HCT116 (cell line): ENCODE measurements around the gene SCTR. TPM values are rescaled to one million over a fixed set of nuclear protein-coding genes. Genes with fewer than 3 reads are reported as not detected.

Experiments used
- ATAC-seq: fragments of 200-7000 bp; cut with Tn5 transposase; 2 replicates; pipeline ENCODE4 v1.9.1; 2020; ENCODE audit warnings: mild to moderate bottlenecking, moderate library complexity
- BruUV-seq: library from RNA; stranded (reverse); fragments of 400-500 nt; replicated peaks from 2 replicates; lab custom pipeline; 2021; lab: Mats Ljungman, UMichigan
- CTCF ChIA-PET: fragments of 300-600 bp; sonication (Branson Sonifier 250); formaldehyde crosslinking; loops from one replicate; lab custom pipeline; 2021; ENCODE audit warnings: antibody characterized with exemption; lab: Charles Lee
- POLR2A ChIA-PET: fragments of 300-600, 350-600 bp; sonication (Branson Sonifier 250); formaldehyde crosslinking; loops from one replicate; lab custom pipeline; 2021; ENCODE audit warnings: antibody characterized with exemption; lab: Charles Lee
- RAD21 ChIA-PET, 2 experiments: fragments of 300-600 bp; sonication (Branson Sonifier 250); formaldehyde crosslinking; loops; one replicate each; lab custom pipeline; 2023; ENCODE audit warnings: low total read pairs in 2 of 2; ENCODE audit not compliant: uncharacterized antibody in 2 of 2, unreplicated experiment in 2 of 2, low non-redundant PET in 1 of 2; lab: Charles Lee
- DNase-seq: peaks from one replicate; pipeline ENCODE4 v3.0.0-alpha.2; 2010; ENCODE audit warnings: low read depth, low spot score
- H2AFZ ChIP-seq: fragments of 200-600 bp; shearing (Covaris generic), sonication (generic); 2 replicates; pipeline ENCODE4 v1.6.1; 2017; ENCODE audit warnings: low read depth, mixed run types, mixed read lengths, antibody characterized with exemption, low read length; ENCODE audit not compliant: poor library complexity, severe bottlenecking
- H3K27ac ChIP-seq: 2 replicates; pipeline ENCODE4 v1.5.1; 2012; ENCODE audit warnings: low read depth, low read length
- H3K27me3 ChIP-seq: fragments of 200-600 bp; sonication (generic); 2 replicates; pipeline ENCODE4 v1.6.1; 2016; ENCODE audit warnings: mixed run types, low read length, mixed read lengths; ENCODE audit not compliant: insufficient read depth
- H3K36me3 ChIP-seq, 2 experiments: fragments of 200-500 bp in 1 of 2; fragments of 200-600 bp in 1 of 2; sonication (Bioruptor generic) in 1 of 2; sonication (generic) in 1 of 2; 2 replicates each; pipeline versions ENCODE4 v1.5.1 to v1.6.1; 2014 to 2016; ENCODE audit warnings: low read length in 2 of 2, inconsistent platforms in 1 of 2, mixed read lengths in 1 of 2, mixed run types in 1 of 2; ENCODE audit not compliant: insufficient read depth in 2 of 2, control insufficient read depth in 1 of 2
- H3K4me1 ChIP-seq, 2 experiments: fragments of 200-600 bp in 1 of 2; sonication (generic) in 1 of 2; 2 replicates each; pipeline versions ENCODE4 v1.5.1 to v1.6.1; 2012 to 2017; ENCODE audit warnings: low read length in 2 of 2, inconsistent platforms in 1 of 2, mild to moderate bottlenecking in 1 of 2, mixed read lengths in 1 of 2, mixed run types in 1 of 2, moderate library complexity in 1 of 2; ENCODE audit not compliant: insufficient read depth in 2 of 2, control insufficient read depth in 1 of 2
- H3K4me2 ChIP-seq: fragments of 200-600 bp; sonication (generic); 2 replicates; pipeline ENCODE4 v1.6.1; 2017; ENCODE audit warnings: mixed run types, low read length, mixed read lengths
- H3K4me3 ChIP-seq, 2 experiments: fragments of 200-600 bp in 1 of 2; sonication (generic) in 1 of 2; replicated peaks in 1 of 2; 2 replicates each; pipeline ENCODE4 v1.5.1; 2011 to 2016; ENCODE audit warnings: low read length in 2 of 2, control low read depth in 1 of 2, low read depth in 1 of 2, mild to moderate bottlenecking in 1 of 2, mixed read lengths in 1 of 2, mixed run types in 1 of 2
- H3K79me2 ChIP-seq: fragments of 200-600 bp; sonication (generic); 2 replicates; pipeline ENCODE4 v1.6.1; 2017; ENCODE audit warnings: mild to moderate bottlenecking, mixed run types, low read length, moderate library complexity, mixed read lengths; ENCODE audit not compliant: insufficient read depth
- H3K9ac ChIP-seq: fragments of 200-600 bp; sonication (generic); 2 replicates; pipeline ENCODE4 v1.6.1; 2016; ENCODE audit warnings: low read length, mixed read lengths
- H3K9me2 ChIP-seq: fragments of 200-600 bp; sonication (generic), shearing (Covaris generic); 2 replicates; pipeline ENCODE4 v1.6.1; 2017; ENCODE audit warnings: mixed run types, mild to moderate bottlenecking, moderate library complexity; ENCODE audit not compliant: insufficient read depth
- H3K9me3 ChIP-seq, 2 experiments: fragments of 200-500 bp in 1 of 2; fragments of 200-600 bp in 1 of 2; sonication (Bioruptor generic) in 1 of 2; sonication (generic) in 1 of 2; 2 replicates each; pipeline ENCODE4 v1.6.1; 2014 to 2017; ENCODE audit warnings: low read length in 2 of 2, mixed read lengths in 2 of 2, inconsistent platforms in 1 of 2, low read depth in 1 of 2, mild to moderate bottlenecking in 1 of 2, mixed run types in 1 of 2, moderate library complexity in 1 of 2; ENCODE audit not compliant: control insufficient read depth in 1 of 2, insufficient read depth in 1 of 2
- H4K20me1 ChIP-seq: fragments of 200-600 bp; sonication (generic), shearing (Covaris generic); 2 replicates; pipeline ENCODE4 v1.6.1; 2017; ENCODE audit warnings: mixed run types, mild to moderate bottlenecking, moderate library complexity; ENCODE audit not compliant: insufficient read depth
- ATF3 ChIP-seq: IDR thresholded peaks from 2 replicates; pipeline ENCODE4 v1.6.1; 2012
- CTCF ChIP-seq, 3 experiments: fragments of 200-600 bp in 1 of 3; sonication (generic) in 1 of 3; IDR thresholded peaks in 2 of 3; conservative IDR thresholded peaks in 1 of 3; 2 replicates each; pipeline ENCODE4 v1.5.1; 2012 to 2017; ENCODE audit warnings: low read depth in 2 of 3, low read length in 2 of 3, antibody characterized with exemption in 1 of 3, borderline replicate concordance in 1 of 3, control low read depth in 1 of 3, mild to moderate bottlenecking in 1 of 3, mixed read lengths in 1 of 3, mixed run types in 1 of 3, moderate library complexity in 1 of 3; ENCODE audit not compliant: insufficient read depth in 1 of 3
- ZNF274 ChIP-seq: fragments of 200-500 bp; sonication (Bioruptor generic); IDR thresholded peaks from 2 replicates; pipeline ENCODE4 v1.6.1; 2014; ENCODE audit warnings: mild to moderate bottlenecking, low read depth, low read length, inconsistent platforms
- intact Hi-C: fragments of 100-400 bp; cut with micrococcal nuclease; formaldehyde crosslinking; loops from 2 replicates; pipeline ENCODE4 v1.10.0; 2022
- total RNA-seq: library from RNA; stranded (reverse); gene quantifications from one replicate; pipeline ENCODE4 v1.2.1, GENCODE V29; 2021; ENCODE audit not compliant: unreplicated experiment

The SCTR gene
- total RNA-seq, 1 experiment from 2014 or later, result not detected

GRCh38 chr2:119541476-119541875, 17.2 kb upstream of the SCTR start:
- no peaks in the 10 kb centered on the region for H3K36me3 ChIP-seq

More at GRCh38 chr2:119541476-119541875, 17.2 kb upstream of the SCTR start:
- no peak overlapping the region for H3K4me2 ChIP-seq
- H3K4me3 ChIP-seq, result no peak overlapping the region
- RAD21 ChIA-PET, result no interaction called here
- H3K27ac ChIP-seq, result no peak overlapping the region
- no peak overlapping the region for H3K9ac ChIP-seq
- TF ChIP-seq ATF3, result no peak
- TF ChIP-seq ZNF274, result no peak
- no peak for TF ChIP-seq CTCF (IDR thresholded peaks at IDR 0.05 in 2 of 3, conservative IDR thresholded peaks at IDR 0.05 in 1 of 3; ENCODE audit: borderline replicate concordance in 1 of 3, insufficient read depth in 1 of 3, low read depth in 2 of 3, low read length in 2 of 3)
- ATAC-seq, result no peak
- peaks cover 0 to 10% of the 10 kb centered on the region in 2 experiments; a peak in 2 of 4 replicates for H3K4me1 ChIP-seq
- intact Hi-C loops, result no loop called here
- no peaks in the 10 kb centered on the region for H3K9me3 ChIP-seq
- no peaks in the 10 kb centered on the region for H3K27me3 ChIP-seq
- H2AFZ ChIP-seq, result no peak overlapping the region
- H4K20me1 ChIP-seq, result no peaks in the 10 kb centered on the region
- no TSS peak for BruUV-seq
- CTCF ChIA-PET, result interaction anchor here (1.2 kb wide), 1 partner anchor 10 kb away, joined by 3 read pairs; no protein-coding TSS in a partner anchor
- no peaks in the 10 kb centered on the region for H3K79me2 ChIP-seq
- POLR2A ChIA-PET, result no interaction called here
- DNase-seq, result no peak
- H3K9me2 ChIP-seq, result no peaks in the 10 kb centered on the region
